ENCODE data around the gene BCL3. TPM values are rescaled to one million over a fixed set of nuclear protein-coding genes. Genes with fewer than 3 reads are reported as not detected.
"Not testable (repeated sequence)": the region's sequence is repeated elsewhere in the genome, so short reads cannot be mapped to it uniquely, and the experiment has no call there.

BCL3 gene
- polyA plus RNA-seq, 1 donor = 60.2 TPM

GRCh38 chr19:44706506-44707236, 41.8 kb upstream of the BCL3 start:
- Histone ChIP-seq H3K27me3 (ENCODE audit: control insufficient read depth, insufficient read depth, low read length) (no peaks in the 10 kb centered on the region), H3K27ac (ENCODE audit: low read length) (no peak overlapping the region), H3K4me1 (ENCODE audit: control insufficient read depth, insufficient read depth, low read length) (no peaks in the 10 kb centered on the region), H3K4me3 (ENCODE audit: low read length) (no peak overlapping the region), H3K9me3 (ENCODE audit: control insufficient read depth, low read depth, low read length) (no peaks in the 10 kb centered on the region), H3K36me3 (ENCODE audit: control insufficient read depth, insufficient read depth, low read length) (no peaks in the 10 kb centered on the region)
- no peak for DNase-seq
- WGBS (ENCODE audit: insufficient coverage, low lambda C conversion rate) = no CpG with 5 or more reads among the region's 6 CpGs

DNA sequence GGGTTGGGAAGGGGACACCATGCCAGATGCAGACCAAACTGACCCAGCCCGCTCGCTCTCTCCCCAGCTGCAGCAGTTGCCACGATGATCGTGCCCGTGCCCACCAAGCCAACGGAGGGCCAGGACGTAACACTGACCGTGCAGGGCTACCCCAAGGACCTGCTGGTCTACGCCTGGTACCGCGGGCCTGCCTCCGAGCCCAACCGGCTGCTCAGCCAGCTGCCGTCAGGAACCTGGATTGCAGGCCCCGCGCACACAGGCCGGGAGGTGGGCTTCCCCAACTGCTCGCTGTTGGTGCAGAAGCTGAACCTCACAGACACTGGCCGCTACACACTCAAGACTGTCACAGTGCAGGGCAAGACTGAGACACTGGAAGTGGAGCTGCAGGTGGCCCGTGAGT, 40.7 kb upstream of the BCL3 start:
- WGBS (ENCODE audit: insufficient coverage, low lambda C conversion rate) = no CpG with 5 or more reads among the region's 20 CpGs

GRCh38 chr19:44708940-44709339, 39.6 kb upstream of the BCL3 start:
- no peaks in the 10 kb centered on the region for H3K4me1 ChIP-seq (ENCODE audit: control insufficient read depth, insufficient read depth, low read length)
- H3K27ac ChIP-seq (ENCODE audit: low read length) = no peak overlapping the region
- no CpG with 5 or more reads among the region's 5 CpGs for WGBS (ENCODE audit: insufficient coverage, low lambda C conversion rate)
- H3K36me3 ChIP-seq (ENCODE audit: control insufficient read depth, insufficient read depth, low read length) = no peaks in the 10 kb centered on the region
- H3K9me3 ChIP-seq (ENCODE audit: control insufficient read depth, low read depth, low read length) = no peaks in the 10 kb centered on the region
- H3K4me3 ChIP-seq (ENCODE audit: low read length) = no peak overlapping the region
- DNase-seq = no peak
- H3K27me3 ChIP-seq (ENCODE audit: control insufficient read depth, insufficient read depth, low read length) = no peaks in the 10 kb centered on the region

More for the DNA sequence above, 40.7 kb upstream of the BCL3 start:
- Histone ChIP-seq H3K9me3 (ENCODE audit: control insufficient read depth, low read depth, low read length) (no peaks in the 10 kb centered on the region), H3K4me3 (ENCODE audit: low read length) (no peak overlapping the region), H3K36me3 (ENCODE audit: control insufficient read depth, insufficient read depth, low read length) (no peaks in the 10 kb centered on the region), H3K4me1 (ENCODE audit: control insufficient read depth, insufficient read depth, low read length) (no peaks in the 10 kb centered on the region), H3K27me3 (ENCODE audit: control insufficient read depth, insufficient read depth, low read length) (no peaks in the 10 kb centered on the region), H3K27ac (ENCODE audit: low read length) (no peak overlapping the region)
- DNase-seq = no peak

GRCh38 chr19:44709434-44710266, 38.9 kb upstream of the BCL3 start:
- not testable (repeated sequence) for H3K4me1 ChIP-seq (ENCODE audit: control insufficient read depth, insufficient read depth, low read length); H3K9me3 ChIP-seq (ENCODE audit: control insufficient read depth, low read depth, low read length); H3K27ac ChIP-seq (ENCODE audit: low read length); H3K36me3 ChIP-seq (ENCODE audit: control insufficient read depth, insufficient read depth, low read length); H3K4me3 ChIP-seq (ENCODE audit: low read length); H3K27me3 ChIP-seq (ENCODE audit: control insufficient read depth, insufficient read depth, low read length); DNase-seq
- no CpG with 5 or more reads among the region's 4 CpGs for WGBS (ENCODE audit: insufficient coverage, low lambda C conversion rate)

- Histone ChIP-seq H3K27ac (ENCODE audit: low read length) (no peak overlapping the region), H3K4me1 (ENCODE audit: control insufficient read depth, insufficient read depth, low read length) (no peaks in the 10 kb centered on the region), H3K4me3 (ENCODE audit: low read length) (no peak overlapping the region), H3K36me3 (ENCODE audit: control insufficient read depth, insufficient read depth, low read length) (no peaks in the 10 kb centered on the region), H3K9me3 (ENCODE audit: control insufficient read depth, low read depth, low read length) (peaks cover 6% of the 10 kb centered on the region), H3K27me3 (ENCODE audit: control insufficient read depth, insufficient read depth, low read length) (no peaks in the 10 kb centered on the region)
- WGBS (ENCODE audit: insufficient coverage, low lambda C conversion rate) = no CpG with 5 or more reads among the region's 14 CpGs
- no peak for DNase-seq
Measured at GRCh38 chr19:44710483-44710882, 38.0 kb upstream of the BCL3 start.

- no CpG with 5 or more reads among the region's 4 CpGs for WGBS (ENCODE audit: insufficient coverage, low lambda C conversion rate)
- DNase-seq = no peak
- no peak overlapping the region for H3K4me3 ChIP-seq (ENCODE audit: low read length)
- H3K4me1 ChIP-seq (ENCODE audit: control insufficient read depth, insufficient read depth, low read length) = no peaks in the 10 kb centered on the region
- no peaks in the 10 kb centered on the region for H3K36me3 ChIP-seq (ENCODE audit: control insufficient read depth, insufficient read depth, low read length)
- H3K27ac ChIP-seq (ENCODE audit: low read length) = no peak overlapping the region
- no peaks in the 10 kb centered on the region for H3K27me3 ChIP-seq (ENCODE audit: control insufficient read depth, insufficient read depth, low read length)
- peaks cover 6% of the 10 kb centered on the region for H3K9me3 ChIP-seq (ENCODE audit: control insufficient read depth, low read depth, low read length)
Measured at GRCh38 chr19:44712864-44713515, 35.5 kb upstream of the BCL3 start.

GRCh38 chr19:44714597-44715169, 33.8 kb upstream of the BCL3 start:
- H3K36me3 ChIP-seq (ENCODE audit: control insufficient read depth, insufficient read depth, low read length) = no peaks in the 10 kb centered on the region
- DNase-seq = no peak
- no peaks in the 10 kb centered on the region for H3K27me3 ChIP-seq (ENCODE audit: control insufficient read depth, insufficient read depth, low read length)
- no peak overlapping the region for H3K4me3 ChIP-seq (ENCODE audit: low read length)
- no peak overlapping the region for H3K27ac ChIP-seq (ENCODE audit: low read length)
- no CpG with 5 or more reads among the region's 2 CpGs for WGBS (ENCODE audit: insufficient coverage, low lambda C conversion rate)
- peaks cover 6% of the 10 kb centered on the region for H3K9me3 ChIP-seq (ENCODE audit: control insufficient read depth, low read depth, low read length)
- H3K4me1 ChIP-seq (ENCODE audit: control insufficient read depth, insufficient read depth, low read length) = peaks cover 11% of the 10 kb centered on the region

- H3K9me3 ChIP-seq (ENCODE audit: control insufficient read depth, low read depth, low read length) = peaks cover 6% of the 10 kb centered on the region
- no peak for DNase-seq
- WGBS (ENCODE audit: insufficient coverage, low lambda C conversion rate) = no CpG with 5 or more reads among the region's 6 CpGs
- no peak overlapping the region for H3K27ac ChIP-seq (ENCODE audit: low read length)
- H3K36me3 ChIP-seq (ENCODE audit: control insufficient read depth, insufficient read depth, low read length) = no peaks in the 10 kb centered on the region
- no peak overlapping the region for H3K4me3 ChIP-seq (ENCODE audit: low read length)
- H3K27me3 ChIP-seq (ENCODE audit: control insufficient read depth, insufficient read depth, low read length) = no peaks in the 10 kb centered on the region
- peaks cover 19% of the 10 kb centered on the region for H3K4me1 ChIP-seq (ENCODE audit: control insufficient read depth, insufficient read depth, low read length)
Measured at GRCh38 chr19:44717603-44718002, 30.9 kb upstream of the BCL3 start.

GRCh38 chr19:44718441-44719261, 29.9 kb upstream of the BCL3 start:
- Histone ChIP-seq H3K4me3 (ENCODE audit: low read length) (no peak overlapping the region), H3K27ac (ENCODE audit: low read length) (no peak overlapping the region), H3K4me1 (ENCODE audit: control insufficient read depth, insufficient read depth, low read length) (peaks cover 27% of the 10 kb centered on the region), H3K9me3 (ENCODE audit: control insufficient read depth, low read depth, low read length) (peaks cover 6% of the 10 kb centered on the region), H3K27me3 (ENCODE audit: control insufficient read depth, insufficient read depth, low read length) (no peaks in the 10 kb centered on the region), H3K36me3 (ENCODE audit: control insufficient read depth, insufficient read depth, low read length) (no peaks in the 10 kb centered on the region)
- peak; percentile 55 to 78 for DNase-seq
- no CpG with 5 or more reads among the region's 11 CpGs for WGBS (ENCODE audit: insufficient coverage, low lambda C conversion rate)
